Mesodermal cell (in vitro differentiated cells): ENCODE data around the gene AUNIP.

Experiments
- H3K27ac ChIP-seq: 2 replicates; pipeline ENCODE4 v1.7.0; 2013; ENCODE audit warnings: mild to moderate bottlenecking, low read depth, low read length, moderate library complexity; ENCODE audit not compliant: severe bottlenecking
- H3K36me3 ChIP-seq: 2 replicates; pipeline ENCODE4 v1.7.1; 2013; ENCODE audit warnings: mild to moderate bottlenecking, low read length, moderate library complexity; ENCODE audit not compliant: control insufficient read depth, insufficient read depth
- H3K4me1 ChIP-seq: one replicate; pipeline ENCODE4 v1.7.1; 2013; ENCODE audit warnings: mild to moderate bottlenecking, low read length; ENCODE audit not compliant: insufficient read depth, control insufficient read depth, poor library complexity, severe bottlenecking
- H3K4me3 ChIP-seq: 2 replicates; pipeline ENCODE4 v1.7.0; 2013; ENCODE audit warnings: low read length, control low read depth, mild to moderate bottlenecking; ENCODE audit not compliant: insufficient read depth, poor library complexity, severe bottlenecking; ENCODE audit errors: extremely low read depth
- H3K9me3 ChIP-seq: 2 replicates; pipeline ENCODE4 v1.7.1; 2013; ENCODE audit warnings: mild to moderate bottlenecking, low read length, moderate library complexity; ENCODE audit not compliant: control insufficient read depth
- WGBS, 2 experiments: methylation state at CpG; one replicate each; pipeline ENCODE4 v1.1.5; 2013; ENCODE audit warnings: missing lambda C conversion rate in 2 of 2; ENCODE audit not compliant: insufficient coverage in 2 of 2; 5-methylcytosine and 5-hydroxymethylcytosine counted together

The AUNIP gene

DNA sequence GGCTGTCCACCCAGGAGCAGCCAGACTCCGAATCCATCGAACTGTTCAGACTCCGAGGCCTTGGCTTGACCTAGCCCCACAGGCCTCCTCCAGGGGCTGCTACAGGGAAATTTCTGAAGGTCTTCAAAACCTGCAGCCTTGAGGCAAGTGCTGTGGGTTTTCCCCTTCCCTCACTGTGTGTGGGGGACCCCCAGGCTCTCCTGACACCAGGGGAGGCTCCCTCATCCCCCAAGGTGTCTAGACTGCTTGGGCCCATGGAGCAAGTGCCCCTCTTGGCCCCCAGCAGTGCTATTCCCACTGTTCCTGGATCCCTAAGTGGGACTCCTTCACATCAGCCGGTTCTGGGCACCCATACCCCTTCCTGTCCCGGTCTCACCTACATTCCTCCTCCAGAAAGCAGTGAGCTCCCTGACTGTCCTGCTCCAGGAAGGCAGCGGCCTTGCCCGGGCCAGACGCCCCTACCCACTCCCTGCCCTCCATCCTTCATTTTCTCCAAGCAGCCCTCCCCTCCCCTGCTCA, 15.4 kb upstream of the AUNIP start:
- H3K9me3 ChIP-seq, result no peaks in the 10 kb centered on the region
- 53 to 56% methylated on average over 8 of the region's 8 CpGs for WGBS, 2 experiments
- peaks cover 6% of the 10 kb centered on the region for H3K36me3 ChIP-seq
- peaks cover 10% of the 10 kb centered on the region for H3K4me1 ChIP-seq
- H3K27ac ChIP-seq, result no peak overlapping the region
- peak overlapping the region; percentile 62 for H3K4me3 ChIP-seq

GRCh38 chr1:25874209-25874608, 15.0 kb upstream of the AUNIP start:
- WGBS, 2 experiments, result 80 to 97% methylated on average over 1 to 3 of the region's 3 CpGs
- H3K4me1 ChIP-seq, result peaks cover 10% of the 10 kb centered on the region
- no peaks in the 10 kb centered on the region for H3K9me3 ChIP-seq
- H3K27ac ChIP-seq, result no peak overlapping the region
- peaks cover 8% of the 10 kb centered on the region for H3K36me3 ChIP-seq
- H3K4me3 ChIP-seq, result peak overlapping the region; percentile 62

- no peaks in the 10 kb centered on the region for H3K9me3 ChIP-seq
- WGBS, 2 experiments, result 91 to 97% methylated on average over 3 of the region's 3 CpGs
- H3K4me1 ChIP-seq, result peaks cover 10% of the 10 kb centered on the region
- no peak overlapping the region for H3K4me3 ChIP-seq
- no peak overlapping the region for H3K27ac ChIP-seq
- H3K36me3 ChIP-seq, result peaks cover 8% of the 10 kb centered on the region
These were observed 13.9 kb upstream of the AUNIP start for GRCh38 chr1:25873120-25873519.

- WGBS, 2 experiments, result 94% methylated on average over 2 of the region's 2 CpGs; no CpG with 5 or more reads in 1 of the 2 experiments
- H3K4me3 ChIP-seq, result no peak overlapping the region
These were observed 13.5 kb upstream of the AUNIP start for GRCh38 chr1:25872713-25873112.

DNA sequence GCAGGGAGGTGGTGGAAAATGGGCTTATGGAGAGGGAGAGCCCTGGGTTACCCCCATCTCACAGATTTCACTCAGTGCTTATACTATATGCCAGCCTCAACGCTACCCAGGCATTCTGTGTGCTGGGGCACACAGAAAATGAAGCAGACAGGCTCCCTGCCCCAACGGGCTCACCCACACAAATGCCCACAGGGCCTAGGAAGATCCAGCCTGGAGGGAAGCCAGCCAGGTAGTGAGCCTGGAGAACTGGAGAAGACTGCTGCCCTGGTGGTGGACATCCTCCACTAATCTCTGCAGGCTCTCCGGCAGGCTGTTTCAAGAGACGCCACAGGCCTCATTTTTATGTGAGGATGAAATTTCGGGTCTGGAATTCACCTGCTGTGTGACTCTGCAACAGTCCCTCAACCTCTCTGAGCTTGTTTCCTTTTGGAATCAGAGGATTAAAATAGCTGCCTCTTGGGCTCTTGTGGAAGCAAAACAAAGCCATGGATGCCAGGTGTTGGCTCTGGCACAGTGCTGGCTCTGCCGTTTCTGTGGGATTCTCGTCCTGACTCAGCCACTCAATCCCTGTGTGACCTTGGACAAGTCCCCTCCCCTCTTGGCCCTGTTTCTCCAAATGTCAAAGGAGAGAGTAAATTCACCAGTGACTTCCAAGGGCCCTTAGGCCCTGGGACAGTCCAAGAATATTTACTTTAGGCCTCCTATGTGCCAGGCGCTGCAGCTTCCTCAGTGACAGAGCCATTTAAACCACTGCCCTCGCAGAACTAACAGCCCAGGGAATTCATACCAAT, 12.6 kb upstream of the AUNIP start:
- H3K9me3 ChIP-seq, result no peaks in the 10 kb centered on the region
- peaks cover 10% of the 10 kb centered on the region for H3K4me1 ChIP-seq
- no peak overlapping the region for H3K4me3 ChIP-seq
- WGBS, 2 experiments, result 91 to 96% methylated on average over 4 to 8 of the region's 9 CpGs
- peaks cover 8% of the 10 kb centered on the region for H3K36me3 ChIP-seq
- no peak overlapping the region for H3K27ac ChIP-seq

More at GRCh38 chr1:25872713-25873112, 13.5 kb upstream of the AUNIP start:
- peaks cover 8% of the 10 kb centered on the region for H3K36me3 ChIP-seq
- peaks cover 10% of the 10 kb centered on the region for H3K4me1 ChIP-seq
- no peak overlapping the region for H3K27ac ChIP-seq
- no peaks in the 10 kb centered on the region for H3K9me3 ChIP-seq

- Histone ChIP-seq H3K36me3 (peaks cover 8% of the 10 kb centered on the region), H3K4me1 (peaks cover 9% of the 10 kb centered on the region)
- 60 to 62% methylated on average over 2 to 3 of the region's 5 CpGs for WGBS, 2 experiments
These were observed 11.9 kb upstream of the AUNIP start for GRCh38 chr1:25871086-25871703.

GRCh38 chr1:25870614-25871013, 11.4 kb upstream of the AUNIP start:
- Histone ChIP-seq H3K4me1 (peaks cover 8% of the 10 kb centered on the region), H3K27ac (no peak overlapping the region), H3K4me3 (no peak overlapping the region), H3K36me3 (peaks cover 8% of the 10 kb centered on the region), H3K9me3 (no peaks in the 10 kb centered on the region)
- 100% methylated on average over 1 of the region's 1 CpG; no CpG with 5 or more reads in 1 of the 2 experiments for whole genome bisulfite sequencing, 2 experiments

More at GRCh38 chr1:25871086-25871703, 11.9 kb upstream of the AUNIP start:
- H3K4me3 ChIP-seq, result no peak overlapping the region
- H3K27ac ChIP-seq, result no peak overlapping the region
- no peaks in the 10 kb centered on the region for H3K9me3 ChIP-seq

GRCh38 chr1:25869909-25870606, 10.8 kb upstream of the AUNIP start:
- Histone ChIP-seq H3K27ac (no peak overlapping the region), H3K4me1 (peaks cover 8% of the 10 kb centered on the region), H3K36me3 (peaks cover 8% of the 10 kb centered on the region), H3K9me3 (no peaks in the 10 kb centered on the region), H3K4me3 (no peak overlapping the region)
- WGBS, 2 experiments, result 80 to 100% methylated on average over 4 of the region's 6 CpGs

DNA sequence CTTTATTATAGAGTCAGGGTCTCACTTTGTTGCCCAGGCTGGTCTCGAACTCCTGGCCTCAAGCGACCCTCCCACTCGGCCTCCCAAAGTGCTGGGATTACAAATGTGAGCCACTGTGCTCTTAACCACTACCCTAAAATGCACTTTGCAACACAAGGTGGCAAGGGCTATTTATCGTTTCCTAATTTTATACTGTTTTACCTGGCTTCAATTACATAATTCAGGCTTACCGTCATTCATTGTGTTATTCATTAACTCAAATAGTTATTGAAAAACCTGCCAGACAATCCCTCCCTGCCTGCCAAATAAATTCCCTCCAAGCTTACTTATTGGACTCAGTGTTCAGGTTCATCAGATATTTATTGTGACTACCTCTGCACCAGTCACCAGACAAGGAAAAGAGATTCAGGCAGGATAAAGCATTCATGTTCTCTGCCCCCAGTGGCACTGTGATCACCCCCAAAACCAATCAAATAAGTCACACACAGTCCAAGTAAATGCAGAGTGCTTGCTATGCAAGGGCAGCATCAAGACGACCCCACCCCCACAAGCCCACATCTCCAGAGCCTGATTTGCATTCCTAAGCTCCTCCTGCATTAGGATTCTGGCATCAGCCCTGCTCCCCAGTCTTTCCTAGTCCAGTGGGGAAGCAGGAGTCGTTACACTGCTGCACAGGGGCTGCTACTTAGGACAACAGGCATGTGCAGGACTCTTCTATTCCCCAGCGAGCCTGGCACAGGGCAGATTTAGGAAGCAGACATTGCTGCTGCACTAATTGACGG, 8.1 kb upstream of the AUNIP start:
- no peak overlapping the region for H3K27ac ChIP-seq
- WGBS, 2 experiments, result 77 to 78% methylated on average over 8 to 9 of the region's 9 CpGs
- H3K4me1 ChIP-seq, result peaks cover 8% of the 10 kb centered on the region
- H3K4me3 ChIP-seq, result no peak overlapping the region
- H3K9me3 ChIP-seq, result no peaks in the 10 kb centered on the region
- H3K36me3 ChIP-seq, result peaks cover 24% of the 10 kb centered on the region

- H3K27ac ChIP-seq, result no peak overlapping the region
- 88 to 100% methylated on average over 1 of the region's 1 CpG for WGBS, 2 experiments
- peaks cover 7% of the 10 kb centered on the region for H3K4me1 ChIP-seq
- H3K36me3 ChIP-seq, result peaks cover 24% of the 10 kb centered on the region
- no peak overlapping the region for H3K4me3 ChIP-seq
- H3K9me3 ChIP-seq, result no peaks in the 10 kb centered on the region
These were observed 7.0 kb upstream of the AUNIP start for GRCh38 chr1:25866288-25866687.
